ENCODE data around the gene LIG4.

The LIG4 gene

DNA sequence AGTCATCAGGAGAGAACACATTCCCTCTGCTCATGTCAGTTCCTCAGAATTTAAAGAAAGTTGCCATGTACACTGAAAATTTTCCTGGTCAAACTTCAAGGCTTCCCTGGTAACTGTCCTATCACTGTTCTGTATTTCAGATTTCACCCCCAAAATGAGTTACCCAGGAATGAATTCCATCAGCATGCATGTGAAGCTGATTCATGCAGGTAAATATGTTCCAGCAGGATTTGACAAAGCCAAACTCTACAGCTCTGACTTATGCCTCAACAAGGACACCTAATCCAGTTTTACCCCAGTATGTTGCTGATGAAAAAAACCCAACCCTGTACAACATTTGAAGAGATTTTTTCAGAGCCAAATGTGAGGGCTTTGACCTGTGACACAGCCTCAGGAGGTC, 21.5 kb downstream of the LIG4 start:
- no peak for DNase-seq

DNA sequence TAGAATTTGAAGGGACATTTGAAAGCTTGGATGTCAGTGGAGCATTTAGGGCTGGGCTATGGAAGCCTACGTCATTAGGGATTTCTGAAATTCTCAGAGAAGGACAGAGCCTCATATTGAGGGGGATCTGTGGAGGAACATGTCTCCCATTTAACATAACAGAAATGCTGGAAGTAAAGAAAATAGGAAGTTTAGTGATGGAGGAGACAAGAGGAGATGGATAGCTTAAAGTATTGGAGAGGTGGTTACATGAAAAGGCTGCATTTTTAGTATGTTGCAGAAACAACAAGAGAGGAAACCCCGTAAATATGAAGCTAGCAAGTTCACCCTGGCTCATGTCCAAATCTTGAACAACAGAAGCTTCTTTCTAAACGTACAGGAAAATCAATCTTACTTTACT, 24.4 kb downstream of the LIG4 start:
- DNase-seq: no peak

DNA sequence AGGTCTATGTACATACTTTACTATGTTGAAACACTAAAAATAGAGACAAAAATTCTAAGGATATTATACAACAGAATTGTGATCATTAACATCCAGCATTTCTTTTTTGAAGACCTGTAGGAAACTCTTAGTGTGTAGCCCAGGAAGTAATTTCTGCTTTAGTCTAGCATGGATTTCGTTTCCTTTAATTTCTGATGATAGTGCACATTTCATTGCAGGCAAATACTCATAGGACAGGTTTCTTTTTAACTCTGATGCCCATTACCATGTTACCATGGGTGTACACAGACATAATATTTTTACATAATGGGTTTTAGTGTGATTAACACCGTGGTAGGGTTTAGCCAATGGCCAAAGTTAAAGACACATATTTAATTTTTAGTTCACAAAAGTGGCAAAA, 27.1 kb downstream of the LIG4 start:
- no peak for DNase-seq

DNA sequence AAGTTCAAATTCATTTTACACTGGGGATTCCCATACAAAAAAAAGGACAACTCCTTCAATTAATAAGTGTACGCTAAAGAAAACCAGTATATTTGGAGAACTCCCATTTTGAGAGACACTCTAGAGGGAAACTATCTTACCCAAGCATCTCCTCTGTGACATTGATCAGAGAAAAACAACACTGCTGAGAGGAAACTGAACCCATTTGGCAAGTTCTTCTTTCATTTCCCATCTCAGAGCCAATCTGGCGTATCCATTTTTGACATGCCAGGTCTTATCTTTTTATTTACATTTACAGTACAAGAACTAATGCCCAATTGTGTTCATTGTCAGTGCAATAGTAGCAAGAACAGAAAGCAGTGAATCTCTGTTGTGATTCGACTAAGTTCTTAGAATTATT, 30.1 kb downstream of the LIG4 start:
- no peak for DNase-seq

DNA sequence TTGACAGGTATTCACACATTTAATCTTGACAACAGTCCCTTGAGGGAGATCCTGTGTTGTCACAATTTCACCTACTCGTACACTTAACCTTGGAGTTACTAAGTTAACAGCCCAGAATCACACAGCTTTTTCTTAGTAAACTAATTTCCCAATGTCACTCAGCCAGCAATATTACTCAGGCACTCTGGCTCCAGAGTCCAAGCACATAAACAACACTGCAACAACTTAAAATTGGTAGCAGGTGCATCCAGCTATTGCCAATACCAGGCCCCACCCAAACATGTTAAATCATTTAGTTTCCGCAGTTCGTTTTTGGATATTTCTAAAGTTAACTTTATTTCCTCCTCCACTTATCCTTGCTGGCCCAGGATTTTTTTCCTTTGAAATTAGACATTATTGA, 32.7 kb downstream of the LIG4 start:
- no peak for DNase-seq

DNA sequence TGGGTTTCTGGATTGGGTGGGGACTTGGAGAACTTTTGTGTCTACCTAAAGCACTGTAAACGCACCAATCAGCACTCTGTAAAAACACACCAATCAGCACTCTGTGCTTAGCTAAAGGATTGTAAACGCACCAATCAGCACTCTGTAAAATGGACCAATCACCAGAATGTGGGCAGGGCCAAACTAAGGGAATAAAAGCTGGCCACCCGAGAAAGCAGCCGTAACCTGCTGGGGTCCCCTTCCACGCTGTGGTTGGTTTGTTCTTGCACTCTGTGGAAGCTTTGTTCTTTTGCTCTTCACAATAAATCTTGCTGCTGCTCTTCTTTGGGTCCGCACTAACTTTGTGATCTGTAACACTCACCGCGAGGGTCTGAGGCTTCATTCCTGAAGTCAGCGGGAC, 37.3 kb downstream of the LIG4 start:
- no peak for DNase-seq

DNA sequence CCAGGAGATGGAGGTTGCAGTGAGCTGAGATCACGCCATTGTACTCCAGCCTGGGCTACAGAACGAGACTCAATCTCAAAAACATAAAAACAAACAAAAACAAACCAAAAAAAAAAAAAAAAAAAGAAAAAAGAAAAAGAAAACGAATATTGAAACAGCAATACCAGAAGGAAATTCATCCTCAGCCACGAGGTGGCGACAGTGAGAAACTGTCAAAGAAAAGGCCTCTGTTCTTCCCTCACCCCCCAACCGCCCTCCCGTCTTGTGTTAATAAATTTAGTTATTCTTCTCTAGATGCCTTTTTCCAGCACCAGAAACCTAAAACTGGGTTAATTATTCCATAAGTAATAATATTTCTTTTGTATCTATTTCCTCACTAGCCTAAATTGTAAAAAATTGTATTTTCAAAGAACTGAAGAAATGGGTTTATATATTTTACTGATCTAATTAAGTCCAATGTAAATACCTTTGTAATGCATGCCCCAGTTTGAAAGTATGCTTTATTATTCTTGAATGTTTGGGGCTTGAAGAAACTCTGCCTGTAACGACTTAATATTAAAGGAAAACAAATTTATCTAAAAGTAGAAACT, 38.6 kb downstream of the LIG4 start:
- peak; percentile 72 for DNase-seq

DNA sequence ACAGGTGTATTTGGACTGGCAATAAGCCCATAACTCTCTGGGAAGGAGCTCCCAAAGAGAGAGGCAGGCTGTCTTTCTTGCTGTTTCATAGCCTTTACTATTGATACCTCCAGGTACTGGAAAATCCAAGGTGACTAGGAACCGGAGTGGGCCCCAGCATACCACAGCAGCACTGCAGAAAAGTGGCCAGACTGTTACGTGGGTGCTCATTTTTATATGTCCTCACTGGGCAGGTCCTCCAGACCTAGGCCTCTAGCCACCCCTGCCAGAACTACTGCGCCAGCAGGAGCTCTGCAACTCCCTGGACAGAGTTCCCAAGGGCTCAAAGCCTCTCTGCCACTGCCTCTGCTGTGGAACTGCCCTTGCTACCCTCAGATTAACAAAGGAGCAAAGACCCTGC, 46.4 kb downstream of the LIG4 start:
- DNase-seq: no peak

DNA sequence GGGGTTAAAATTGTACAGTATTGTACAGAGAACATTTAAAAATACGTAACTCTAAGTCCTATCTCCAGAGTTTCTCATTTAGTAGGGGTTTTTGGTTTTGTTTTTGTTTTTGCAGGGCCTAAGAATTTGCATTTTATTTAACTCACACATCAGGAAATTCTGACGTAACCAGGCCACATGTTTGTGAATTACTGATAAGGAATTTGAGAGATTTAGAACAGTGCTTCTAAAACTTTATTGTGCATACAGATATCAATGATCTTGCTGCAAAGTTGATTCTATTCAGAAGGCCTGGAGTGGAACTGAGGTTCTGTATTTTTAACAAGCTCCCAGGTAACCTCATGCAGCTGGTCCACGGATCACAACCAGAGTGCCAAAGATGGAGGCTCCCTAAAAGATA, 49.3 kb downstream of the LIG4 start:
- DNase-seq: peak; percentile 18

DNA sequence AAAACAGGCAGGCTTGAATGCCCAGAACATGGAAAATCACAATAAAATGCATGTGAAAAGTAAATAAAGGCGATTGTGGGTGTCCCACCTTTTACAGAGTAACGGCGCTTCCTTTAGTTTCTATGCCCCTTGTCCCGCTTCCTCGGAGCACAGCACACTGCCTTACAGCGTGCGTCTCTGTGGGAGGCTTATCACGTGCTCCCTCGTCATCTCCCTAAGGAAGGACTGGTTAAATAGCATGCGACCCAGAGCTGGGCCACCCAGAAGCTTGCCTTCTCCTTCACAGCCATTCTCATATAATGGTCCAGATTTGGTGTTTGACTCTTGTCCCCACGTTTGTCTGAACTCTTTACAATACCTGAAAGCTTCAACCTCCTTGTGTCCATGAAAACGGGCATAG, 56.6 kb downstream of the LIG4 start:
- DNase-seq: no peak
